K562 (cell line): ENCODE data around the gene TMEM184B. TPM values are rescaled to one million over a fixed set of nuclear protein-coding genes. Genes with fewer than 3 reads are reported as not detected.
A peak's percentile ranks its signal among the peaks of the same experiment; 100 is the strongest.

Source experiments
- ATAC-seq: fragments of 200-7000 bp; cut with Tn5 transposase; 3 replicates; pipeline ENCODE4 v1.9.1; 2020; ENCODE audit warnings: moderate library complexity
- BruUV-seq: library from RNA; stranded (reverse); fragments of 400-500 nt; replicated peaks from 2 replicates; lab custom pipeline; 2021; lab: Mats Ljungman, UMichigan
- CTCF ChIA-PET: fragments of 300-600 bp; formaldehyde crosslinking; extraction: SDS; loops from one replicate; lab custom pipeline; 2021; ENCODE audit warnings: low intra/inter-chr PET ratio; lab: Yijun Ruan, JAX
- POLR2A ChIA-PET: fragments of 300-600, 350-650 bp; sonication (Branson Sonifier 250); formaldehyde crosslinking; extraction: SDS; loops from one replicate; lab custom pipeline; 2021; ENCODE audit warnings: antibody characterized with exemption, inconsistent platforms; lab: Yijun Ruan, JAX
- DNase-seq, 4 experiments: peaks; one replicate each; pipeline versions ENCODE4 v3.0.0 to v3.0.0-alpha.2; 2011 to 2018; ENCODE audit warnings: low spot score in 3 of 4, mixed read lengths in 3 of 4; ENCODE audit errors: extremely low read depth in 1 of 4
- FAIRE-seq: peaks from 2 replicates; lab custom pipeline; 2011; peaks lifted over from hg19 to GRCh38; lab: Jason Lieb, UNC
- H2AFZ ChIP-seq: 2 replicates; pipeline ENCODE4 v1.6.0; 2011; ENCODE audit warnings: low read depth, low read length, control low read depth, inconsistent platforms
- H3K27ac ChIP-seq: fragments of 200-600 bp; 3 replicates; pipeline ENCODE4 v1.8.0; 2011; ENCODE audit warnings: low read depth, mild to moderate bottlenecking, control low read depth, inconsistent platforms, low read length, moderate library complexity, mixed read lengths; ENCODE audit errors: extremely low read depth
- H3K27me3 ChIP-seq, 2 experiments: fragments of 300-600 bp in 1 of 2; 2 replicates in 1 of 2; 3 replicates in 1 of 2; pipeline versions ENCODE4 v1.6.0 to v1.8.0; 2011; ENCODE audit warnings: inconsistent platforms in 2 of 2, low read length in 2 of 2, mild to moderate bottlenecking in 1 of 2, mixed read lengths in 1 of 2, moderate library complexity in 1 of 2; ENCODE audit not compliant: control insufficient read depth in 2 of 2, insufficient read depth in 2 of 2
- H3K36me3 ChIP-seq: fragments of 300-600 bp; 3 replicates; pipeline ENCODE4 v1.8.0; 2011; ENCODE audit warnings: mild to moderate bottlenecking, low read length, inconsistent platforms; ENCODE audit not compliant: control insufficient read depth, insufficient read depth
- H3K4me1 ChIP-seq, 2 experiments: fragments of 200-600 bp in 1 of 2; replicated peaks in 1 of 2; 2 replicates in 1 of 2; 3 replicates in 1 of 2; pipeline versions ENCODE4 v1.5.1 to v1.8.0; 2011; ENCODE audit warnings: inconsistent platforms in 2 of 2, low read length in 2 of 2, mild to moderate bottlenecking in 1 of 2, mixed read lengths in 1 of 2, moderate library complexity in 1 of 2; ENCODE audit not compliant: control insufficient read depth in 2 of 2, insufficient read depth in 2 of 2
- H3K4me2 ChIP-seq: 2 replicates; pipeline ENCODE4 v1.6.1; 2011; ENCODE audit warnings: low read length, control low read depth, inconsistent platforms, mixed read lengths; ENCODE audit not compliant: insufficient read depth
- H3K4me3 ChIP-seq: fragments of 200-600 bp; sonication (generic), shearing (Covaris generic); 2 replicates; pipeline ENCODE4 v1.5.1; 2016; ENCODE audit warnings: control low read depth, inconsistent platforms
- H3K79me2 ChIP-seq: fragments of 200-600 bp; 3 replicates; pipeline ENCODE4 v1.8.0; 2011; ENCODE audit warnings: low read length, inconsistent platforms; ENCODE audit not compliant: control insufficient read depth, insufficient read depth
- H3K9ac ChIP-seq, 2 experiments: 2 replicates each; pipeline versions ENCODE4 v1.6.0 to v1.6.1; 2011; ENCODE audit warnings: low read depth in 2 of 2, low read length in 2 of 2, control low read depth in 1 of 2, inconsistent platforms in 1 of 2, mild to moderate bottlenecking in 1 of 2, mixed read lengths in 1 of 2; ENCODE audit not compliant: insufficient read depth in 1 of 2
- H3K9me1 ChIP-seq: one replicate; pipeline ENCODE4 v1.6.0; 2011; ENCODE audit warnings: inconsistent platforms, mild to moderate bottlenecking, low read length, moderate library complexity; ENCODE audit not compliant: control insufficient read depth, insufficient read depth
- H3K9me3 ChIP-seq: replicated peaks from 2 replicates; pipeline ENCODE4 v1.5.1; 2011; ENCODE audit warnings: low read depth, low read length, inconsistent platforms; ENCODE audit not compliant: control insufficient read depth, insufficient read depth
- H4K20me1 ChIP-seq: replicated peaks from 2 replicates; pipeline ENCODE4 v1.6.1; 2011; ENCODE audit warnings: low read length, inconsistent platforms, mixed read lengths; ENCODE audit not compliant: control insufficient read depth, insufficient read depth
- ARID1B ChIP-seq: fragments of 450-650 bp; IDR thresholded peaks from 2 replicates; pipeline ENCODE4 v1.6.1; 2016; ENCODE audit warnings: antibody characterized with exemption, mild to moderate bottlenecking, inconsistent platforms
- CXXC5 ChIP-seq: fragments of 250-450 bp; sonication (Bioruptor Pico); IDR thresholded peaks from 2 replicates; pipeline ENCODE4 v1.8.0; 2022; ENCODE audit warnings: inconsistent platforms, mild to moderate bottlenecking, moderate library complexity
- NCOA6 ChIP-seq: fragments of 450-650 bp; IDR thresholded peaks from 2 replicates; pipeline ENCODE4 v1.6.1; 2017; ENCODE audit warnings: mild to moderate bottlenecking
- PHF21A ChIP-seq: fragments of 450-650 bp; IDR thresholded peaks from 2 replicates; pipeline ENCODE4 v1.6.1; 2017; ENCODE audit warnings: low read depth, borderline replicate concordance
- RBBP5 ChIP-seq: fragments of 200-600 bp; sonication (generic); IDR thresholded peaks from 2 replicates; pipeline ENCODE4 v1.6.1; 2012; ENCODE audit warnings: borderline replicate concordance, mild to moderate bottlenecking, low read length, control low read depth, inconsistent platforms; ENCODE audit not compliant: insufficient read depth, poor library complexity, severe bottlenecking
- RBM22 ChIP-seq: fragments of 200-400 bp; formaldehyde crosslinking; IDR thresholded peaks from 2 replicates; pipeline ENCODE4 v1.6.1; 2018; ENCODE audit warnings: low read length, low read depth; ENCODE audit not compliant: poor library complexity, severe bottlenecking
- SETDB1 ChIP-seq: IDR thresholded peaks from one replicate; pipeline ENCODE4 v1.6.1; 2012; ENCODE audit warnings: low read length, control low read depth, inconsistent platforms
- SLC30A9 ChIP-seq: fragments of 250-450 bp; sonication (Bioruptor Pico); IDR thresholded peaks from 2 replicates; pipeline ENCODE4 v1.8.0; 2022; ENCODE audit warnings: mild to moderate bottlenecking, moderate library complexity
- SREBF2 ChIP-seq: sonication (generic); formaldehyde crosslinking; IDR thresholded peaks from 2 replicates; pipeline ENCODE4 v1.4.0; 2020; ENCODE audit warnings: mild to moderate bottlenecking, missing genetic modification reagents
- ZNF316 ChIP-seq: fragments of 450-650 bp; IDR thresholded peaks from 2 replicates; pipeline ENCODE4 v1.6.1; 2016
- WGBS: fragments of 100-300 bp; shearing (Covaris generic); methylation state at CpG from one replicate; pipeline ENCODE4 v1.1.6; 2016; ENCODE audit warnings: low coverage, mixed read lengths; ENCODE audit not compliant: insufficient coverage; ENCODE audit errors: missing lambda C conversion rate; 5-methylcytosine and 5-hydroxymethylcytosine counted together
- in situ Hi-C: fragments of 300-500 bp; cut with MboI; formaldehyde crosslinking; loops from 4 replicates; pipeline ENCODE4 v1.15.0; 2018; ENCODE audit warnings: inconsistent platforms, mixed read lengths
- intact Hi-C: fragments of 100-400 bp; cut with micrococcal nuclease; formaldehyde crosslinking; loops from 2 replicates; pipeline ENCODE4 v1.14.2; 2022
- polyA plus RNA-seq, 8 experiments: library from polyadenylated mRNA; depleted of rRNA in 4 of 8; stranded (reverse) in 5 of 8; unstranded in 3 of 8; fragments of >200 nt; fragmentation: Nextera tagmentation in 2 of 8; fragmentation: Illumina TruSeq in 1 of 8; extraction: Ambion mirVana in 2 of 8; extraction: Trizol in 1 of 8; gene quantifications; 2 replicates each; pipeline versions ENCODE4 v1.2.1 to v1.2.3, GENCODE V29; 2011 to 2014; ENCODE audit warnings: inconsistent platforms in 1 of 8, missing spikeins in 1 of 8
- total RNA-seq, 7 experiments: library from RNA; depleted of rRNA in 6 of 7; stranded (reverse); fragments of >200 nt in 6 of 7; fragmentation: Illumina TruSeq in 2 of 7; extraction: Trizol in 2 of 7; gene quantifications; 2 replicates each; pipeline versions ENCODE4 v1.2.1 to v1.2.3, GENCODE V29; 2011 to 2021; ENCODE audit warnings: low replicate concordance in 1 of 7
- TF ChIP-seq, protein P1 (sequence below), 2 experiments: fragments of 250-450 bp in 1 of 2; fragments of 450-650 bp in 1 of 2; sonication (Bioruptor Pico) in 1 of 2; IDR thresholded peaks; 2 replicates each; pipeline versions ENCODE4 v1.6.1 to v1.8.0; 2016 to 2021; ENCODE audit warnings: mild to moderate bottlenecking in 2 of 2, moderate library complexity in 2 of 2, missing compliant biosample characterization in 1 of 2, missing genetic modification characterization in 1 of 2
- TF ChIP-seq, protein P2 (sequence below), 2 experiments: fragments of 450-650 bp in 1 of 2; sonication (generic) in 1 of 2; formaldehyde crosslinking in 1 of 2; IDR thresholded peaks; 2 replicates each; pipeline versions ENCODE4 v1.7.1 to v1.9.0; 2016 to 2022; ENCODE audit warnings: inconsistent platforms in 1 of 2, mild to moderate bottlenecking in 1 of 2, missing genetic modification reagents in 1 of 2

Gene TMEM184B
- total and polyA plus RNA-seq, 9 of the 15 experiments (the other 6 are each of a cell fraction or from before 2014, with no cell fraction given), result 0.31 to 25.1 (median 6.2) TPM

DNA sequence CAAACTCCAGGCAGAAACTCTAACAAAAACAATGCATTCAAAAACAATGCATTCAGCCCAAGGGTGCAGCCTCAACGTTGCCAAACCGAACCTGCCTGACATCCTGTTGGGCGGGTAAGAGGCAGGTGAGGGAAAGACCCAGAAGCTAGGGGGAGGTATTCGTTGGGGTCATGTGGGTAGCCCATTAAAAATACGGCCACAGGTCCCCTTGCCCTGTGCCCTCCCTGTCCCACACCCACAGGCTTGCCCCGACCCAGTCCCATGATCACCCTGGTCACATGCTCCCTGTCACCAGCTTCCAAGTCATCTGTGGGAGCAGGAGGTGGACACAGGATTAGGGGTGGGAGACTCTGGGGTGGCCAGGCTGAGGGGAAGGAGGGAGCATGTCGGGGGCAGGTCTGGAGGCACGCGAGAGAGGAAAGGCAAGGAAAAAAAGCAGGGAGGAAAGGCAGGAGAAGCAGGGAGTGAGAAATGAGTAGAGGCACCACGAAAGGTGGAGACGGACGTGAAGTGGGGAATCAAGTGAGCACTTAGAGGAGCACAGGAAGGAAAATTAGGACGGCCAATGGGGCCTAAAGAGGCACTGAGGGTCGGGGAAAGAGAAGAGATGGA, 91.9 kb downstream of the TMEM184B start:
- peak overlapping the region; percentile 49 for H2AFZ ChIP-seq
- no peaks in the 10 kb centered on the region for H3K36me3 ChIP-seq
- peak; percentile 16 for ATAC-seq
- no peak for FAIRE-seq
- H3K4me1 ChIP-seq, result peaks cover 44 to 52% of the 10 kb centered on the region in 2 experiments
- peaks cover 16% of the 10 kb centered on the region for H3K79me2 ChIP-seq
- WGBS, result 9% methylated on average over 9 of the region's 14 CpGs
- CTCF ChIA-PET, result no interaction called here
- H3K27ac ChIP-seq, result peak overlapping the region; percentile 100
- DNase-seq, result peak; percentile 21 to 50 (median 48)
- H3K4me3 ChIP-seq, result peak overlapping the region; percentile 49
- H3K9ac ChIP-seq, result peak overlapping the region; percentile 92 to 100
- intact Hi-C loops, result loop anchor here (2.0 kb wide), 1 partner anchor 38 kb away; no protein-coding TSS in a partner anchor
- H4K20me1 ChIP-seq, result no peaks in the 10 kb centered on the region
- H3K9me1 ChIP-seq, result no peaks in the 10 kb centered on the region
- H3K4me2 ChIP-seq, result peak overlapping the region; percentile 98
- BruUV-seq, result TSS peak; percentile 62
- H3K9me3 ChIP-seq, result no peaks in the 10 kb centered on the region
- POLR2A ChIA-PET, result interaction anchor here (0.5 to 2.3 kb wide), 7 partner anchors 9 to 613 kb away, joined by 3 to 13 read pairs (median 4); partner anchors contain the start of gene MAFF
- in situ Hi-C loops, result no loop called here
- H3K27me3 ChIP-seq, result no peaks in the 10 kb centered on the region
- no peak for TF ChIP-seq ZNF316
- no peak for TF ChIP-seq SREBF2 (CRISPR knock-in tag)
- no peak for TF ChIP-seq RBM22
- no peak for TF ChIP-seq PHF21A
- TF ChIP-seq, protein P1, sequence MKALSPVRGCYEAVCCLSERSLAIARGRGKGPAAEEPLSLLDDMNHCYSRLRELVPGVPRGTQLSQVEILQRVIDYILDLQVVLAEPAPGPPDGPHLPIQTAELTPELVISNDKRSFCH (CRISPR knock-in tag; IDR thresholded peaks at IDR 0.05), result no peak
- TF ChIP-seq, protein P1 (tag; IDR thresholded peaks at IDR 0.05), result no peak
- TF ChIP-seq SLC30A9 (CRISPR knock-in tag), result no peak
- no peak for TF ChIP-seq NCOA6
- TF ChIP-seq, protein P2, sequence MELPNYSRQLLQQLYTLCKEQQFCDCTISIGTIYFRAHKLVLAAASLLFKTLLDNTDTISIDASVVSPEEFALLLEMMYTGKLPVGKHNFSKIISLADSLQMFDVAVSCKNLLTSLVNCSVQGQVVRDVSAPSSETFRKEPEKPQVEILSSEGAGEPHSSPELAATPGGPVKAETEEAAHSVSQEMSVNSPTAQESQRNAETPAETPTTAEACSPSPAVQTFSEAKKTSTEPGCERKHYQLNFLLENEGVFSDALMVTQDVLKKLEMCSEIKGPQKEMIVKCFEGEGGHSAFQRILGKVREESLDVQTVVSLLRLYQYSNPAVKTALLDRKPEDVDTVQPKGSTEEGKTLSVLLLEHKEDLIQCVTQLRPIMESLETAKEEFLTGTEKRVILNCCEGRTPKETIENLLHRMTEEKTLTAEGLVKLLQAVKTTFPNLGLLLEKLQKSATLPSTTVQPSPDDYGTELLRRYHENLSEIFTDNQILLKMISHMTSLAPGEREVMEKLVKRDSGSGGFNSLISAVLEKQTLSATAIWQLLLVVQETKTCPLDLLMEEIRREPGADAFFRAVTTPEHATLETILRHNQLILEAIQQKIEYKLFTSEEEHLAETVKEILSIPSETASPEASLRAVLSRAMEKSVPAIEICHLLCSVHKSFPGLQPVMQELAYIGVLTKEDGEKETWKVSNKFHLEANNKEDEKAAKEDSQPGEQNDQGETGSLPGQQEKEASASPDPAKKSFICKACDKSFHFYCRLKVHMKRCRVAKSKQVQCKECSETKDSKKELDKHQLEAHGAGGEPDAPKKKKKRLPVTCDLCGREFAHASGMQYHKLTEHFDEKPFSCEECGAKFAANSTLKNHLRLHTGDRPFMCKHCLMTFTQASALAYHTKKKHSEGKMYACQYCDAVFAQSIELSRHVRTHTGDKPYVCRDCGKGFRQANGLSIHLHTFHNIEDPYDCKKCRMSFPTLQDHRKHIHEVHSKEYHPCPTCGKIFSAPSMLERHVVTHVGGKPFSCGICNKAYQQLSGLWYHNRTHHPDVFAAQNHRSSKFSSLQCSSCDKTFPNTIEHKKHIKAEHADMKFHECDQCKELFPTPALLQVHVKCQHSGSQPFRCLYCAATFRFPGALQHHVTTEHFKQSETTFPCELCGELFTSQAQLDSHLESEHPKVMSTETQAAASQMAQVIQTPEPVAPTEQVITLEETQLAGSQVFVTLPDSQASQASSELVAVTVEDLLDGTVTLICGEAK (IDR thresholded peaks at IDR 0.05), result no peak
- TF ChIP-seq, protein P2 (CRISPR knock-in tag; IDR thresholded peaks at IDR 0.05), result no peak
- peak; percentile 7; the same call in 1 of the 2 replicates for TF ChIP-seq CXXC5
- peak; percentile 48; the same call in 1 of the 2 replicates for TF ChIP-seq ARID1B
- TF ChIP-seq SETDB1, result no peak
- no peak for TF ChIP-seq RBBP5
